HG03108 (cell line): ENCODE data around the gene SMIM3.
A peak's percentile ranks its signal among the peaks of the same experiment; 100 is the strongest.
"Not testable (repeated sequence)": the region's sequence is repeated elsewhere in the genome, so short reads cannot be mapped to it uniquely, and the experiment has no call there.

Source experiments
- ATAC-seq: cut with Tn5 transposase; IDR thresholded peaks from one replicate; pipeline ENCODE4 v1.9.1; 2021; ENCODE audit warnings: moderate library complexity; ENCODE audit not compliant: unreplicated experiment

The SMIM3 gene

GRCh38 chr5:150793423-150793888, 14.9 kb downstream of the SMIM3 start:
- ATAC-seq = not testable (repeated sequence)

GRCh38 chr5:150794927-150795326, 16.4 kb downstream of the SMIM3 start:
- no peak for ATAC-seq

- no peak for ATAC-seq
Observed at GRCh38 chr5:150797384-150797783, 18.8 kb downstream of the SMIM3 start.

- peak; percentile 56 for ATAC-seq
Observed at GRCh38 chr5:150801117-150801927, 22.8 kb downstream of the SMIM3 start.

- no peak for ATAC-seq
Observed at GRCh38 chr5:150804388-150804787, 25.8 kb downstream of the SMIM3 start.

- no peak for ATAC-seq
Observed at GRCh38 chr5:150809363-150809762, 30.8 kb downstream of the SMIM3 start.

GRCh38 chr5:150815010-150815409, 36.5 kb downstream of the SMIM3 start:
- ATAC-seq = no peak

- no peak for ATAC-seq
Observed at GRCh38 chr5:150816946-150817345, 38.4 kb downstream of the SMIM3 start.

- ATAC-seq = no peak
Observed at GRCh38 chr5:150829744-150830143, 51.2 kb downstream of the SMIM3 start.

- ATAC-seq = not testable (repeated sequence)
Observed at GRCh38 chr5:150831821-150832220, 53.3 kb downstream of the SMIM3 start.

GRCh38 chr5:150836064-150836463, 57.5 kb downstream of the SMIM3 start:
- no peak for ATAC-seq

GRCh38 chr5:150836703-150837102, 58.1 kb downstream of the SMIM3 start:
- no peak for ATAC-seq

- ATAC-seq = not testable (repeated sequence)
Observed at GRCh38 chr5:150845185-150845859, 66.8 kb downstream of the SMIM3 start.

- not testable (repeated sequence) for ATAC-seq
Observed at GRCh38 chr5:150846308-150846653, 67.7 kb downstream of the SMIM3 start, which contains the start of gene IRGM. Gene IRGM (plus strand): TSS chr5:150846521. CDS start chr5:150848124, 1,603 bp downstream.
